Measurements from ENCODE around the gene IQCK.

The IQCK gene

GRCh38 chr16:19808061-19808641 is 90.1 kb downstream of the IQCK start:
- no peak for DNase-seq

GRCh38 chr16:19809121-19809635 is 91.1 kb downstream of the IQCK start:
- no peak for DNase-seq

DNA sequence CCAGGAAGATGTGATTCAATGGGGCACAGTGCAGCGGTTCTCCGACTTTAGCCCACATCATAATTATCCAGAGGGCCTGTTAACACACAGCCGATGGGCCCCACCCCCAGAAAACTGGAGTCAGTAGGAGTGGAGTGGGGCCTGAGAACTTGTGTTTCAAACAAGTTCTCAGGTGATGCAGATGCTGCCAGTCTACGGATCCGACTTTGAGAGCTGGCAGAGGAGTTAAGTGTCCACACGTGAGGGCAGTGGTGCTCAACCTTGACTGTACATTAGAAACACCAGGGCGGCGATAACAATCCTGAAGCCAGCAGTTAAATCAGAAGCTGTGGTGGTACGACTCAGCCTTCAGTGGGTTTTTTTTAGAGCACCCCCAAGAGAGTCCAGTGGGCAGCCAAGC is 91.6 kb downstream of the IQCK start:
- no peak for DNase-seq

GRCh38 chr16:19810817-19811731 is 93.0 kb downstream of the IQCK start:
- no peak for DNase-seq

- DNase-seq = no peak
Measured at GRCh38 chr16:19812986-19813385, 94.9 kb downstream of the IQCK start.

- DNase-seq = no peak
Measured at GRCh38 chr16:19815418-19815817, 97.3 kb downstream of the IQCK start.

- DNase-seq = no peak
Measured at GRCh38 chr16:19817122-19817521, 99.1 kb downstream of the IQCK start.

DNA sequence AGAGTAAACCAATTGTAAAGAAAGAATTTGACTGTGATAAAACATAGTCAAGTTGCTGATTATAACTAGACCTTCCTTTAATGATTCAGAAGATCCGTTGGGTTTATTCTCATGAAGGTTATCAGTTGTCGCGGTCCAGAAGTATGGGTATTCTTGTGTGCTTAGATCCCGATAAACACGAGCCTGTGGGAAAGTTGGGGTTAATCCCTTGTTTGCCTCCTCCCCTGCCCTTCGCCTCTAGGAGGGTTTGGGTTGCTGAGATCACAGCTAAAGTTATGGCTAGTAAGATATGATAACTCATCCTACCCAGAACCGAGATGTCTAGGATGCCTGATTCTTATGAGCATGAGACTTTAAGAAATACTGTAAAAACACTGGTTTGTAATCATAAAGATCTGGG is 99.8 kb downstream of the IQCK start:
- DNase-seq = no peak

DNA sequence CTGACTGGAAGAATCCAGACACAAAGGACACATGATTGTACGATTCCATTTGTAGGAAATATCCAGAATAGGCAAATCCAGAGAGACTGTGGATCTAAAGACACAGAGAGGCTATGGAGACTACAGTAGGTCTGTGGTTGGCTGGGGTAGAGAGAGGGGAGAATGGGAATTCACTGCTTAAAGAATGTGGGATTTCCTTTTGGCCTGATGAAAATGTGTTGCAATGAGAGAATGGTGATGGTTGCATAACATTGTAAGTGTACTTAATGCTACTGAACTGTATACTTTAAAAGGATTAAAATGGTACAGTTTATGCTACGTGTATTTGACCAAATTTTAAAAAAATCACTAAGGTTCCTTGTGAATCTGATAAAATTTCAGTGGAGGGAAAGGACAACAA is 104.5 kb downstream of the IQCK start:
- DNase-seq = no peak

DNA sequence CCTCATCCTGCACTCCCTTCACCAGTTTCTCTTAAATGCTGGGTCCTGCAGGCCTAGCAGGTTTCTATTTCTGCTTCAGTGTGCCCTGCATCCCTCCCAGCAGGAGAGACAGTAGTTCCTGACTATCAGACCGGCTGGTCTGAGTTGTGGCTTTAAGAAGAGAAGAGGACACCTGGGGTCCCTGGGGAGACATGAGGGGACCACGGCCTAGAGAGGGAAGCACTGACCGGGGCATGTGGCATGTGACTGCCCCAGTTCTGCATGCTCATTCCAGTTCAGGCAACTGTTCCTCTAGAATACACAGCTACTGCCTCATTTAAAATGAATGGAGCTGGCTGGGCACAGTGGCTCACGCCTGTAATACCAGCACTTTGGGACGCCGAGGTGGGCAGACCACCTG is 105.3 kb downstream of the IQCK start:
- DNase-seq = no peak

GRCh38 chr16:19824216-19824615 is 106.1 kb downstream of the IQCK start:
- no peak for DNase-seq

- no peak for DNase-seq
Measured at GRCh38 chr16:19829844-19830692, 112.0 kb downstream of the IQCK start.

DNA sequence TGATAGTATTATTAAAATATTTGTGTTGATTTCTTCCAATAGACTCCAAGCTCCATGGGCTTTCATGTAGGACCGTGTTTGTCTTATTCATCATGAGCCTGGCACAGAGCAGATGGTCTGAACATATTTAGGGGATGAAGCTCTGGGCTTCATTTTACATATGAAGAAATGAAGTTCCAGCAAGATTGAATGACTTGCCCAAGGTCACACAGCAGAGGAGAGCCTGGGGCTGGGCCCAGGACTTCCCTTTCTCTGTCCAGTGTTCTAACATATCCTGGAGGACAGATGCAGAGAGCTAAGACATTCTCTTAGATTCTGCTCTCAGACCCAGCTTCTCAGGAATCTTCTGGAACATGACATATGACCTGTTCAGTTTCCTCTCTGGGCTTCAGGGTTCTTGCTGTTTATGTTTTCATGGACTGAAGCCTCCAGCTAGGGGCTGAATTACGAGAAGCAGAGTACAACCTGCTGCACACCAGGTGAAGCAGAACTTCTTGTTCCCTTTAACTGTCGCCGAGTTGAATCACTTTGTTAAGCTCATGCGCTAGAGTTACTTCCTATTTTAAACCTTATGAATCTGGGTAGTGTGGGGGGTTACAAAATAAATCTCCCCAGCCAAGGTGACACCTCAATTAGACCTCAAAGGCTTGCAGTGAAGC is 113.0 kb downstream of the IQCK start:
- DNase-seq = no peak

DNA sequence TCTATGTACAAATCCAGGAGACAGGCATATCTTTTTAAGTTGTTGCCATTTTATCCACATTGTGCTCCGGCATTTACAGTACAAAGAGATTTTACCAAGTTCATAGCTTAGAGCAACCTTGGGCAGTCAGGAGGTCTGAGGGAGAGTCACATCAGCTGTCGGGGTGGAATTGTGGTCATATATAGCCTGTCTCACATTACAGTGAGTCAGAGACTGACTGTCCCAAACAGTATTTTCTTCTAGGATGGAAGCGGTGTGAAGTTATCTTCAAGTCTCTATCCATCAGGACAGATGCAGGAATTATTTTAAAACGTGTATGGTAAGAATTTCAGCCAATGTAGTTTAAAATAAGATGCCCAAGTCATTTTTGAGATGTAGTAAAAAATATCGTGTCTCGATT is 113.6 kb downstream of the IQCK start:
- no peak for DNase-seq

DNA sequence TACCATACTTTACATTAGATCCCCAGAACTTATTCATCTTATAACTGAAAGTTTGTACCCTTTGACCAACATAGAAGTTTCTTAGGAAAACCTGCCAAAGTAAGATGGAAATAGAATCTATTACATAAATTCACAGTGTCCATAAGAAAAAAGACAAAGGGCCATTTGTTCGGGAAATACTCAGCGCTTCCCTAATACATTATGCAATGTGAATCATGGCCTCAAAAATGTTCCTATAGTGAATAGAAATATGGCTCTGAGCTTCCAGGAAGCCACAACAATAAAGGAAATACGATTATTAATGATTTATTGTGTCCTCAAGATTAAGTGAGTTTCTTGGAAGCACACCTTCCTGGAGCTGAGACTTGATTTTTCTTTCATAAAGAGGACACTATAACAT is 115.1 kb downstream of the IQCK start:
- no peak for DNase-seq

DNA sequence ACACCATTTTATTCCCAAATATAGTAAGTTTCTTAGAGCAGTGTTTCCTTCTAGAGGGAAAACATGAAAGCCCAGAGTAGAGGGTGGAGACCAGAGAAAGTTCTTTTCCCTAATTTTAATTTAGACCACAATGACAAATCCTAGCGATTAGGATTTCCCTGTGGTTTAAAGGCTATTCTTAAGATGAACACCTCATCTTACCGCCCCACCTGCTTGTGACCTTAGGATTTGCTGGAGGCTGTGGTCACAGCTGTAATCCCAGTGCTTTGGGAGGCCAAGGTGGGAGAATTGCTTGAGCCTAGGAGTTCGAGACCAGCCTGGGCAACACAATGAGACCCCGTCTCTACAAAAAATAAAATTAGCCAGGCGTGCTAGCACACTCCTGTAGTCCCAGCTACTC is 115.5 kb downstream of the IQCK start:
- DNase-seq = no peak

GRCh38 chr16:19835196-19835595 is 117.1 kb downstream of the IQCK start:
- DNase-seq = no peak

GRCh38 chr16:19835968-19836421 is 117.9 kb downstream of the IQCK start:
- no peak for DNase-seq

DNA sequence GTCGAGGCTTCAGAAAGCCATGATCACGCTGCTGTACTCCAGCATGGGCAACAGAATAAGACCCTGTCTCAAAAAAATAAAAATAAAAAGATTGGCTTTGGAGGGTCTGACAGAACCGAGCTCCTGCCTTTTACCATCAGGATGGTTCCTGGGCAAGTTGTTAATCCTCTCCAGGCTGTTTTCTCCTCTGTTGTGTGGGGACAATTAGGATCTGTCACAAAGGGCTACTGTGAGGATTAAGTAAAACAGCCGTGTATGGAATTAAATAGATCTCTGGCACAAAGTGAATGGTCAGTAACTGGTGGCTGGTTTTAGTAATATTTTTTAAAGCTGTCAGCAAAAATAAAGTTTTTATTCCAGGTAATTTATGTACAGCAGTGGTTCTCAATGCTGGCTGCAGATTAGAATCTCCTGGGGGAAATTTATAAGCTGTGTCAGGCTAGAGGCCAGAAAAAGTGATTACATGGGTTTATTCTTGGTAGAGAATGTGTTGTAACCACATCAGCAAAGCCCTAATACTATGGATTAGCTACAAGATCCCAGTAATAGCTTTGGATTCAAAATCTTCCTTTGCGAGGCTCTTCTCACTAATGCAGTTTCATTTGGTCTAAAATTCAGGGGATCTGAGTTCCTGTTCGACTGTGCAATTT is 119.4 kb downstream of the IQCK start:
- no peak for DNase-seq

GRCh38 chr16:19837984-19838707 is 120.1 kb downstream of the IQCK start:
- no peak for DNase-seq

GRCh38 chr16:19840524-19841110 is 122.5 kb downstream of the IQCK start:
- DNase-seq = no peak
